Endothelial cell of umbilical vein (primary cell): ENCODE measurements around the gene PHLPP1. TPM values are rescaled to one million over a fixed set of nuclear protein-coding genes. Genes with fewer than 3 reads are reported as not detected.

Source experiments
- BruUV-seq: library from RNA; stranded (reverse); fragments of 400-500 nt; replicated peaks from 2 replicates; lab custom pipeline; 2021; lab: Mats Ljungman, UMichigan
- CTCF ChIA-PET: fragments of 300-600, 350-600 bp; sonication (Branson Sonifier 250); formaldehyde crosslinking; loops from one replicate; lab custom pipeline; 2021; ENCODE audit warnings: antibody characterized with exemption, inconsistent platforms; lab: Charles Lee
- POLR2A ChIA-PET: fragments of 300-600, 350-600 bp; sonication (Branson Sonifier 250); formaldehyde crosslinking; loops from one replicate; lab custom pipeline; 2021; ENCODE audit warnings: antibody characterized with exemption, inconsistent platforms; lab: Charles Lee
- DNase-seq: peaks from one replicate; pipeline ENCODE4 v3.0.0-alpha.2; 2011; ENCODE audit warnings: low read depth, low spot score
- FAIRE-seq: peaks from 2 replicates; lab custom pipeline; 2011; peaks lifted over from hg19 to GRCh38; lab: Jason Lieb, UNC
- H2AFZ ChIP-seq: 2 replicates; pipeline ENCODE4 v1.6.0; 2012; ENCODE audit warnings: low read depth, low read length, control low read depth, inconsistent platforms
- H3K27ac ChIP-seq: 2 replicates; pipeline ENCODE4 v1.5.1; 2011; ENCODE audit warnings: low read depth, mild to moderate bottlenecking, control low read depth, low read length, moderate library complexity; ENCODE audit not compliant: insufficient read depth
- H3K27me3 ChIP-seq, 2 experiments: 2 replicates each; pipeline versions ENCODE4 v1.6.0 to v1.6.1; 2011; ENCODE audit warnings: low read length in 2 of 2, mixed read lengths in 1 of 2; ENCODE audit not compliant: control insufficient read depth in 2 of 2, insufficient read depth in 2 of 2
- H3K36me3 ChIP-seq, 2 experiments: 2 replicates in 1 of 2; 3 replicates in 1 of 2; pipeline ENCODE4 v1.5.1; 2011; ENCODE audit warnings: low read length in 2 of 2, mild to moderate bottlenecking in 1 of 2, moderate library complexity in 1 of 2; ENCODE audit not compliant: control insufficient read depth in 2 of 2, insufficient read depth in 2 of 2; ENCODE audit errors: extremely low read depth in 1 of 2
- H3K4me1 ChIP-seq: 3 replicates; pipeline ENCODE4 v1.5.1; 2011; ENCODE audit warnings: mild to moderate bottlenecking, low read length; ENCODE audit not compliant: control insufficient read depth, insufficient read depth; ENCODE audit errors: extremely low read depth
- H3K4me2 ChIP-seq: 2 replicates; pipeline ENCODE4 v1.6.1; 2011; ENCODE audit warnings: low read length, control low read depth, mixed read lengths; ENCODE audit not compliant: insufficient read depth
- H3K4me3 ChIP-seq, 3 experiments: fragments of 200-600 bp in 1 of 3; sonication (generic), shearing (Covaris generic) in 1 of 3; replicated peaks in 1 of 3; 2 replicates each; pipeline ENCODE4 v1.5.1; 2011 to 2016; ENCODE audit warnings: control low read depth in 3 of 3, low read length in 3 of 3, mild to moderate bottlenecking in 2 of 3, inconsistent platforms in 1 of 3, low read depth in 1 of 3, moderate library complexity in 1 of 3; ENCODE audit not compliant: insufficient read depth in 1 of 3
- H3K79me2 ChIP-seq: 2 replicates; pipeline ENCODE4 v1.6.0; 2012; ENCODE audit warnings: low read length, inconsistent platforms; ENCODE audit not compliant: control insufficient read depth, insufficient read depth
- H3K9ac ChIP-seq: replicated peaks from 2 replicates; pipeline ENCODE3; 2011; ENCODE audit warnings: low read length, control low read depth; ENCODE audit not compliant: insufficient read depth; ENCODE audit errors: extremely low read depth
- H3K9me1 ChIP-seq: replicated peaks from 3 replicates; pipeline ENCODE4 v1.6.0; 2011; ENCODE audit warnings: mild to moderate bottlenecking, low read length; ENCODE audit not compliant: control insufficient read depth, insufficient read depth; ENCODE audit errors: extremely low read depth
- H3K9me3 ChIP-seq: replicated peaks from 2 replicates; pipeline ENCODE4 v1.5.1; 2012; ENCODE audit warnings: low read length, inconsistent platforms; ENCODE audit not compliant: control insufficient read depth, insufficient read depth
- H4K20me1 ChIP-seq: replicated peaks from 2 replicates; pipeline ENCODE3; 2011; ENCODE audit warnings: mild to moderate bottlenecking, low read length; ENCODE audit not compliant: control insufficient read depth, insufficient read depth; ENCODE audit errors: extremely low read depth
- CTCF ChIP-seq, 2 donors: IDR thresholded peaks; 1 replicate in 1 of 2; 2 replicates in 1 of 2; pipeline ENCODE4 v1.5.1; 2011; ENCODE audit warnings: low read length in 2 of 2, mild to moderate bottlenecking in 2 of 2, moderate library complexity in 2 of 2, control low read depth in 1 of 2, inconsistent platforms in 1 of 2, low read depth in 1 of 2; ENCODE audit not compliant: insufficient read depth in 1 of 2; ENCODE audit errors: extremely low read depth in 1 of 2
- EZH2 ChIP-seq: IDR thresholded peaks from 2 replicates; pipeline ENCODE4 v1.6.1; 2012; ENCODE audit warnings: borderline replicate concordance, low read depth, mild to moderate bottlenecking, moderate library complexity, low read length, inconsistent platforms; ENCODE audit not compliant: severe bottlenecking
- FOS ChIP-seq: IDR thresholded peaks from 2 replicates; pipeline ENCODE4 v1.6.1; 2011; ENCODE audit warnings: mild to moderate bottlenecking, low read length, moderate library complexity, borderline replicate concordance; ENCODE audit not compliant: insufficient read depth
- GATA2 ChIP-seq: IDR thresholded peaks from 2 replicates; pipeline ENCODE4 v1.7.0; 2011; ENCODE audit warnings: low read depth, mild to moderate bottlenecking, moderate library complexity, mixed read lengths, low read length; ENCODE audit not compliant: insufficient read length, insufficient read depth
- JUN ChIP-seq: IDR thresholded peaks from 2 replicates; pipeline ENCODE4 v1.6.1; 2011; ENCODE audit warnings: borderline replicate concordance, low read depth; ENCODE audit not compliant: insufficient read length, insufficient read depth
- MYC ChIP-seq: IDR thresholded peaks from one replicate; pipeline ENCODE4 v1.6.1; 2011; ENCODE audit warnings: mild to moderate bottlenecking, low read depth, low read length
- POLR2A ChIP-seq: IDR thresholded peaks from 2 replicates; pipeline ENCODE4 v1.6.1; 2012; ENCODE audit warnings: low read depth, mild to moderate bottlenecking, control low read depth, low read length
- POLR2AphosphoS5 ChIP-seq: IDR thresholded peaks from 2 replicates; pipeline ENCODE4 v1.6.1; 2012; ENCODE audit warnings: low read depth, mild to moderate bottlenecking, control low read depth, low read length, moderate library complexity; ENCODE audit not compliant: insufficient read depth
- dilution Hi-C: fragments of 300-500 bp; cut with MboI; formaldehyde crosslinking; loops from one replicate; pipeline ENCODE4 v1.15.0; 2019; ENCODE audit warnings: low sequenced_read_pairs; ENCODE audit not compliant: extremely low pct_ligation_motif_present
- intact Hi-C: fragments of 100-400 bp; cut with micrococcal nuclease; formaldehyde crosslinking; loops from one replicate; pipeline ENCODE4 v1.10.0; 2022
- polyA plus RNA-seq, 4 experiments: library from polyadenylated mRNA; depleted of rRNA in 3 of 4; stranded (reverse) in 3 of 4; unstranded in 1 of 4; fragments of >200 nt; gene quantifications; 2 replicates each; pipeline versions ENCODE4 v1.2.1 to v1.2.3, GENCODE V29; 2011 to 2012; ENCODE audit warnings: missing spikeins in 1 of 4
- total RNA-seq: library from RNA; stranded (reverse); gene quantifications from 2 replicates; pipeline ENCODE4 v1.2.3, GENCODE V29; 2021
- TF ChIP-seq, protein P1 (sequence below): IDR thresholded peaks from 2 replicates; pipeline ENCODE4 v1.6.1; 2011; ENCODE audit not compliant: insufficient read depth, insufficient read length

Gene PHLPP1
- total and polyA plus RNA-seq, 2 donors (not counting 3 experiments of a cell fraction or from before 2014, with no cell fraction given): 4.0 to 10.8 TPM

DNA sequence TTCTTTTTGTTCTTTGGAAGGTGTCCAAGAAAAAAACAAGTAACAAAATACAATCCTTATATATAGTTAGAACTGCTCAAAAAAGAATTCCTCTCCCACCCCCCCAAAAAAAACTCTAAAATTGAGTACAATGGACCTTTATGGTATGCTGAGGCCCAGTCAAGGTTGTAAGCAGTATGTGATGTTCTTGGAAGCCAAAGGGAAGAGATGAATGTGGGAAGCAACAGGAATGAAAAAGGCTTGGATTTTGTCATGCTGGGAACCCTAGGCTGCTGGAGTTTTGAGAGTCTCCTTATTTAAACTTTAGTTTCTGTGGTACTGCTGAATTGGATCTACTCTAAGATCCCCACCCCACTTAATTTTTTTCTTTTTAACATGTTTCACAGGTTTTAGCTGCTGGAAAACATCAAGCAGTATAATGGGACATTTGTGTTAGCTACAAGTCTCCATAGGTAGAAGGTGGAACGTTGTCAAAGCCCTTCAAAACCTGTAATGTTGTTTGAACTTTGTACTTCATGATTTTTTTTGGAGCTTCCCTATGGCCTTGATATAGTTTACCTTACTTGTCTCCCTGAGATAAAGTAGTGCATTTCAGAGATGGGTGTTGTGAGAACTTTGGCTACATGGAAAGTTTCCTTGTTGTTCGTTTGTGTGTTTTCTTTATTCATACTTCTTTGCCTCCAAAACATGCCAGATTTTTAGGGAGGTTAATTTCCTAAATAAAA is 57.7 kb downstream of the PHLPP1 start:
- intact Hi-C loops: no loop called here
- no peak for FAIRE-seq
- no TSS peak for BruUV-seq

More for the DNA sequence above, 57.7 kb downstream of the PHLPP1 start:
- Histone ChIP-seq H3K36me3 (no peaks in the 10 kb centered on the region), H3K9me1 (no peaks in the 10 kb centered on the region), H3K79me2 (no peaks in the 10 kb centered on the region), H3K9me3 (no peaks in the 10 kb centered on the region), H3K27ac (no peak overlapping the region), H3K9ac (no peak overlapping the region), H3K27me3 (no peaks in the 10 kb centered on the region), H3K4me3 (no peak overlapping the region), H3K4me1 (peaks cover 6% of the 10 kb centered on the region), H4K20me1 (no peaks in the 10 kb centered on the region), H3K4me2 (no peak overlapping the region), H2AFZ (no peak overlapping the region)
- ChIA-PET POLR2A (no interaction called here), CTCF (no interaction called here)
- no peak for TF ChIP-seq CTCF (IDR thresholded peaks at IDR 0.05; ENCODE audit: extremely low read depth in 1 of 2, insufficient read depth in 1 of 2, low read depth in 1 of 2, low read length in 2 of 2)
- no peak for TF ChIP-seq GATA2
- TF ChIP-seq, protein P1, sequence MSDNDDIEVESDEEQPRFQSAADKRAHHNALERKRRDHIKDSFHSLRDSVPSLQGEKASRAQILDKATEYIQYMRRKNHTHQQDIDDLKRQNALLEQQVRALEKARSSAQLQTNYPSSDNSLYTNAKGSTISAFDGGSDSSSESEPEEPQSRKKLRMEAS: no peak
- no peak for TF ChIP-seq POLR2AphosphoS5
- TF ChIP-seq POLR2A: no peak
- TF ChIP-seq EZH2: no peak
- no peak for TF ChIP-seq FOS
- no peak for TF ChIP-seq JUN
- no peak for TF ChIP-seq MYC
- dilution Hi-C loops: no loop called here
- DNase-seq: no peak
